Adrenal gland (tissue), 5 donors: Measurements from ENCODE around the gene ABHD4.

Experiments used
- POLR2A ChIP-seq, 2 donors: fragments of 450-650 bp; IDR thresholded peaks; one replicate each; pipeline ENCODE4 v1.6.1; 2017; ENCODE audit warnings: antibody characterized with exemption in 2 of 2, mild to moderate bottlenecking in 2 of 2, moderate library complexity in 1 of 2
- TF ChIP-seq, protein P1 (sequence below), 6 experiments: fragments of 450-650 bp in 4 of 6; fragments of 200-600 bp in 2 of 6; sonication (generic) in 1 of 6; IDR thresholded peaks; 1 replicate in 5 of 6; 2 replicates in 1 of 6; pipeline versions ENCODE4 v1.5.1 to v1.8.0; 2016 to 2021; ENCODE audit warnings: antibody characterized with exemption in 6 of 6, mild to moderate bottlenecking in 2 of 6, moderate library complexity in 1 of 6
- donor health status: DM: no; HTN: no; CAD: no.

DNA sequence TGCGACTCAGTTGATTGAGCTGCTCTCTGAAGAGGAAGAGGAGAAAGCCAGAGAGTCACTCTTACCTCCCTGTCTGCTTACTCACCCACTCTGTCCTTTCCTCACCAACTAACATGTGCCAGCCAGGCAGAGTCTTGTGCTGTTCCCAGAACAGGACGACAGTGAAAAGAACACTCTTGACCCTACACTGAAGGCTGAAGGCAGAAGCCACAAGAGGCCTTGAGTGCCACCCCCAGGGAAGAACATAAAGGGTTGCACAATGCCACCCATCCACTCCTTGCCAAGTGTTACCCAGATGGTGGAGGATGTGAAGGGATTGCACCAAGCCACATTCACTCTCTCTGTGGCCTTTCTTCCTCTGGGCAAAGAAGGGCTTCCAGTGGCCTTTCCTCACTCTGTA, 12.8 kb downstream of the ABHD4 start:
- TF ChIP-seq, protein P1, sequence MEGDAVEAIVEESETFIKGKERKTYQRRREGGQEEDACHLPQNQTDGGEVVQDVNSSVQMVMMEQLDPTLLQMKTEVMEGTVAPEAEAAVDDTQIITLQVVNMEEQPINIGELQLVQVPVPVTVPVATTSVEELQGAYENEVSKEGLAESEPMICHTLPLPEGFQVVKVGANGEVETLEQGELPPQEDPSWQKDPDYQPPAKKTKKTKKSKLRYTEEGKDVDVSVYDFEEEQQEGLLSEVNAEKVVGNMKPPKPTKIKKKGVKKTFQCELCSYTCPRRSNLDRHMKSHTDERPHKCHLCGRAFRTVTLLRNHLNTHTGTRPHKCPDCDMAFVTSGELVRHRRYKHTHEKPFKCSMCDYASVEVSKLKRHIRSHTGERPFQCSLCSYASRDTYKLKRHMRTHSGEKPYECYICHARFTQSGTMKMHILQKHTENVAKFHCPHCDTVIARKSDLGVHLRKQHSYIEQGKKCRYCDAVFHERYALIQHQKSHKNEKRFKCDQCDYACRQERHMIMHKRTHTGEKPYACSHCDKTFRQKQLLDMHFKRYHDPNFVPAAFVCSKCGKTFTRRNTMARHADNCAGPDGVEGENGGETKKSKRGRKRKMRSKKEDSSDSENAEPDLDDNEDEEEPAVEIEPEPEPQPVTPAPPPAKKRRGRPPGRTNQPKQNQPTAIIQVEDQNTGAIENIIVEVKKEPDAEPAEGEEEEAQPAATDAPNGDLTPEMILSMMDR (IDR thresholded peaks at IDR 0.05), result no peak
- no peak for TF ChIP-seq POLR2A (IDR thresholded peaks at IDR 0.05)
